ENCODE results near the gene EIF2B4. TPM values are rescaled to one million over a fixed set of nuclear protein-coding genes. Genes with fewer than 3 reads are reported as not detected.
A peak's percentile ranks its signal among the peaks of the same experiment; 100 is the strongest.

EIF2B4 gene
- total RNA-seq, 2 donors from 2014 or later = 34.5 to 35.4 TPM

GRCh38 chr2:27390822-27391679, 20.9 kb upstream of the EIF2B4 start:
- Histone ChIP-seq H3K27ac (no peak overlapping the region), H3K27me3 (no peaks in the 10 kb centered on the region), H3K9me3 (no peaks in the 10 kb centered on the region), H3K36me3 (no peaks in the 10 kb centered on the region), H3K9ac (ENCODE audit: low read depth in 2 of 2, low read length in 2 of 2) (no peak overlapping the region), H3K4me3 (no peak overlapping the region), H3K4me1 (no peaks in the 10 kb centered on the region)
- no peak for TF ChIP-seq CTCF (IDR thresholded peaks at IDR 0.05)
- no peak for DNase-seq
- intact Hi-C loops (cut with DNase I) = no loop called here

GRCh38 chr2:27381577-27382181, 11.5 kb upstream of the EIF2B4 start:
- TF ChIP-seq CTCF (IDR thresholded peaks at IDR 0.05) = no peak
- Histone ChIP-seq H3K9ac (ENCODE audit: low read depth in 2 of 2, low read length in 2 of 2) (peak overlapping the region in 1 of 2 donors; percentile 15), H3K4me1 (no peaks in the 10 kb centered on the region), H3K27ac (peak overlapping the region; percentile 92), H3K27me3 (no peaks in the 10 kb centered on the region), H3K36me3 (no peaks in the 10 kb centered on the region), H3K9me3 (no peaks in the 10 kb centered on the region), H3K4me3 (no peak overlapping the region)
- intact Hi-C loops (cut with DNase I) = no loop called here
- no peak for DNase-seq

GRCh38 chr2:27380626-27381545, 10.7 kb upstream of the EIF2B4 start, which contains the start of gene ZNF513:
TSS of gene ZNF513 (minus strand) at chr2:27380734. CDS start at chr2:27380526, 208 bp downstream.
- no peaks in the 10 kb centered on the region for H3K4me1 ChIP-seq
- peak within 1 kb of the TSS; percentile 92 to 93 for H3K9ac ChIP-seq (ENCODE audit: low read depth in 2 of 2, low read length in 2 of 2)
- no peak for TF ChIP-seq CTCF (IDR thresholded peaks at IDR 0.05)
- peaks cover 1% of the 10 kb centered on the region for H3K36me3 ChIP-seq
- H3K9me3 ChIP-seq = no peaks in the 10 kb centered on the region
- peak within 1 kb of the TSS; percentile 57 for H3K4me3 ChIP-seq
- peak within 1 kb of the TSS; percentile 92 for H3K27ac ChIP-seq
- intact Hi-C loops (cut with DNase I) = no loop called here
- peak; percentile 97 for DNase-seq
- no peaks in the 10 kb centered on the region for H3K27me3 ChIP-seq

GRCh38 chr2:27379836-27380625, 9.9 kb upstream of the EIF2B4 start:
- H3K4me3 ChIP-seq = peak overlapping the region; percentile 57
- no peaks in the 10 kb centered on the region for H3K4me1 ChIP-seq
- intact Hi-C loops (cut with DNase I) = no loop called here
- peaks cover 10% of the 10 kb centered on the region for H3K36me3 ChIP-seq
- DNase-seq = peak; percentile 77
- peak overlapping the region; percentile 92 to 93 for H3K9ac ChIP-seq (ENCODE audit: low read depth in 2 of 2, low read length in 2 of 2)
- peak overlapping the region; percentile 92 for H3K27ac ChIP-seq
- no peak for TF ChIP-seq CTCF (IDR thresholded peaks at IDR 0.05)
- H3K9me3 ChIP-seq = no peaks in the 10 kb centered on the region
- no peaks in the 10 kb centered on the region for H3K27me3 ChIP-seq

Measured in colonic mucosa (tissue), 4 donors.